ENCODE data around the gene PRR9.
"Not testable (repeated sequence)": the region's sequence is repeated elsewhere in the genome, so short reads cannot be mapped to it uniquely, and the experiment has no call there.

Gene PRR9

DNA sequence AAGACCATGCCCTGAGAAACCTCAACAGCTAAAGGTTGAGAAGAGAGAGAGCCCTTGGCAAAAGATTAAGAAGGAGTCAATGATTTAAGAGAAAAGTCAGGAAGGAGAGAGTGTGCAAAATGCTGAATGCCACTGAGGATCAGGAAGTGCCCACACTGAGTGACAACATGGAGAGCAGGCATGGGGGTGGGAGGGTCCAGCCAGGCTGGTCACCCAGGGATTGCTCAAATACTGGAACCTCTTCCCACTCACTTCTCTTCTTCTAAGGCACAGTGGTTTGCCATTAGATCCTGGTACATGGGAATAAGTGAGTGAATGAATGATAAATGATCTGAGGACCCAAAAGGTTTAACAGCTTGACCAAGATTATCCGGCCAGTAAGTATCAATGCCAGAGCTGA is 11.1 kb downstream of the PRR9 start:
- H3K27me3 ChIP-seq (ENCODE audit: control insufficient read depth in 2 of 2, insufficient read depth in 2 of 2, low read length in 2 of 2) = peaks cover 2 to 3% of the 10 kb centered on the region in 2 donors
- H3K27ac ChIP-seq (ENCODE audit: low read depth in 2 of 2, low read length in 2 of 2) = no peak overlapping the region
- no peaks in the 10 kb centered on the region for H3K36me3 ChIP-seq (ENCODE audit: control insufficient read depth in 2 of 2, insufficient read depth in 2 of 2, low read length in 2 of 2)
- peaks cover 0 to 8% of the 10 kb centered on the region in 2 donors for H3K4me1 ChIP-seq (ENCODE audit: control insufficient read depth in 2 of 2, insufficient read depth in 2 of 2, low read length in 2 of 2)
- no peak overlapping the region for H3K9ac ChIP-seq (ENCODE audit: low read depth in 1 of 2, low read length in 2 of 2)
- no peaks in the 10 kb centered on the region for H3K9me3 ChIP-seq (ENCODE audit: control insufficient read depth in 2 of 2, low read length in 2 of 2)
- H3K4me3 ChIP-seq (ENCODE audit: low read length in 2 of 2) = no peak overlapping the region

DNA sequence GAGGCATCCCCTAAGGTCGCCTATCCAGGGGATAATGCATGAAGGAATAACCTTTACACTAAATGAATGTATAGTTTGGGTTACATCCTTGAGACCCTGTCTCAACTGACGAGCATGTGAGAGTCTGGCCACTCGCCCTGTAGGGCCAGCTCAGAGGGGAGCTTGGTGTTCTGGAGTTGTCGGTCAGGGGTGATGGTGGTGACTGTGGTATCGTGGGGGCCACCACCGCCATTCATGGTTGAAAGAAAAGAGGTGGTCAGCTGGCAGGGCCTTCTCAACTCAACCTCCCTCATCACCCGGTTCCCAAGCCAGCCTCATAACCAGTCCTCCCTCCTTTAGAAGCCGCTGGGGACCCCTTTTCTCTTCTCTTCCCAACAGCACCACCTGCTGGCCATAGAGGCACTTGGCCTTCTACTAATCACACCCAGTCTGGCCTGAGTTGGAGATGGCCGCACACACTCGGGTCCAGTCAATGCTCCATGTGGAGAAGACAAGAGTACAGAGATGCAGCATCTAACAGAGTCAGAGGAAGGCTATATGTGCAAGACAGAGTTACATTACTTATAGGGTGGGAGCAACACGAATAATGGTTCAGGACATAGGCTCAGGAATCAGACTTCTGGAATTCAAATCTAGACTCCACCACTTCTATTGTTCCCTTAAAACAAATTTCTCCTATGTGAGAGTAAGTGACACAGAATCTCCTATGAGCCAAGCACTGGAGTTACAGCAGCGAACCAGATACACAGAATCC is 11.9 kb downstream of the PRR9 start:
- H3K9me3 ChIP-seq (ENCODE audit: control insufficient read depth in 2 of 2, low read length in 2 of 2); H3K27ac ChIP-seq (ENCODE audit: low read depth in 2 of 2, low read length in 2 of 2); H3K9ac ChIP-seq (ENCODE audit: low read depth in 1 of 2, low read length in 2 of 2); H3K4me3 ChIP-seq (ENCODE audit: low read length in 2 of 2); H3K36me3 ChIP-seq (ENCODE audit: control insufficient read depth in 2 of 2, insufficient read depth in 2 of 2, low read length in 2 of 2); H3K27me3 ChIP-seq (ENCODE audit: control insufficient read depth in 2 of 2, insufficient read depth in 2 of 2, low read length in 2 of 2): not testable (repeated sequence)
- H3K4me1 ChIP-seq (ENCODE audit: control insufficient read depth in 2 of 2, insufficient read depth in 2 of 2, low read length in 2 of 2) = peaks cover 0 to 10% of the 10 kb centered on the region in 2 donors

DNA sequence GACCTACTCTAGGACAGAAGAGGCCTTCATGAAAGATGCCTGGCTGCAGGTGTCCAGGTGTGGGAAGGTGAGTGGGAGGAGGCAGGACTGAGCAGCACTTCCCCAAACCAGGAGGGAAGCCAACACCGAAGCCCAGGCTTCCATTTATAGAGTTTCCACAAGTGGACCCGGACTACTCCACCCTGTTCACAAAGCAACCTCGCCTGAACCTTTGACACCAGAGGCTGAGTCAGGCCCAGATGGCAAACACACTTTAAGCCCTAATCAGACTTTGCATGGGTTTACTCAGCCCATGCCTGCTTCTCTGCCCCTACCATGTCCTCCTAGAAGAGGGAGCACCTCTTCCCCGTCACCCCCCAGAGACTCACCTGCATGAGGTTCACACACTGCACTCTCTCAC is 14.0 kb downstream of the PRR9 start:
- Histone ChIP-seq H3K36me3 (ENCODE audit: control insufficient read depth in 2 of 2, insufficient read depth in 2 of 2, low read length in 2 of 2) (no peaks in the 10 kb centered on the region), H3K27ac (ENCODE audit: low read depth in 2 of 2, low read length in 2 of 2) (peak overlapping the region in 1 of 2 donors; percentile 13), H3K27me3 (ENCODE audit: control insufficient read depth in 2 of 2, insufficient read depth in 2 of 2, low read length in 2 of 2) (peaks cover 0 to 2% of the 10 kb centered on the region in 2 donors), H3K4me1 (ENCODE audit: control insufficient read depth in 2 of 2, insufficient read depth in 2 of 2, low read length in 2 of 2) (peaks cover 0 to 10% of the 10 kb centered on the region in 2 donors), H3K9ac (ENCODE audit: low read depth in 1 of 2, low read length in 2 of 2) (no peak overlapping the region), H3K4me3 (ENCODE audit: low read length in 2 of 2) (no peak overlapping the region), H3K9me3 (ENCODE audit: control insufficient read depth in 2 of 2, low read length in 2 of 2) (no peaks in the 10 kb centered on the region)

DNA sequence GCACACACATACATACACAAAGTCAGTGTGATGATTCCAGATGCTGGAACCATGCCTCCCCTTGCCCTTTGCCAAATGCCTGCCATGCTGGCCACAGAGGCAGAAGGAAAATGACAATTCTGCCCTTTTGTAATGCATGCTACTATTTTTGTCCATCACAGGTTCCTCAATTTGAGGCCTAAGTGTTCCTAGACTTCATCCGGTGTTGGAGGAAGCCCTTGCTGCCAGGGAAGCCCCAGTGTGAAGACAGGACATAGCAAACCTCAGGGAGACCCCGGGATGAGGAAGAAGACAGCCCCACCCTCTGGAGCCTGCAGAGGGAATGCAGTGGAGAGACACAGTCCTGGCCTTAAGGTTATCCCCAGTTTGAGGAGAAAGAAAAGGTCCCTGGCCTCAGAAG is 14.4 kb downstream of the PRR9 start:
- no peaks in the 10 kb centered on the region for H3K36me3 ChIP-seq (ENCODE audit: control insufficient read depth in 2 of 2, insufficient read depth in 2 of 2, low read length in 2 of 2)
- H3K4me3 ChIP-seq (ENCODE audit: low read length in 2 of 2) = no peak overlapping the region
- H3K27me3 ChIP-seq (ENCODE audit: control insufficient read depth in 2 of 2, insufficient read depth in 2 of 2, low read length in 2 of 2) = peaks cover 0 to 2% of the 10 kb centered on the region in 2 donors
- H3K9me3 ChIP-seq (ENCODE audit: control insufficient read depth in 2 of 2, low read length in 2 of 2) = no peaks in the 10 kb centered on the region
- H3K27ac ChIP-seq (ENCODE audit: low read depth in 2 of 2, low read length in 2 of 2) = peak overlapping the region in 1 of 2 donors; percentile 13
- peaks cover 0 to 10% of the 10 kb centered on the region in 2 donors for H3K4me1 ChIP-seq (ENCODE audit: control insufficient read depth in 2 of 2, insufficient read depth in 2 of 2, low read length in 2 of 2)
- no peak overlapping the region for H3K9ac ChIP-seq (ENCODE audit: low read depth in 1 of 2, low read length in 2 of 2)

DNA sequence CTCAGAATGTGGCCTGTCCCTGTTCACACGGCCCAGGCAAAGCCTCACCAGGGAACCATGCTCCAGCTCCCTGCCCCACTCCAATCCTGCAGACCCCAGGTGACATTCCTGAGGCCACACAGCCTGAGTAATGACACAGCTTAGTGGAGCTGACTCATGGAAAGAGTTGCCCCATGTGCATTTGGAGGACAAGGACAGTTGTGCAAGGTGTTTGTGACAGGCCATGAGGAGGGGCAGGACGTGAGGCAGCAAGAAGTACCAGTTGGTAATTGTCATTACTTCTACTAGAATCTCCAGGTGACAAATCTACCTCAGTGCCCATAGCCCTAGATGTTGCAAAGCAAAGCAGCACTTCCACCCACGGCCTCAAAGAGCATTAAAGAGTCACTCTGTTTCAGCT is 15.2 kb downstream of the PRR9 start:
- H3K27me3 ChIP-seq (ENCODE audit: control insufficient read depth in 2 of 2, insufficient read depth in 2 of 2, low read length in 2 of 2) = peaks cover 0 to 2% of the 10 kb centered on the region in 2 donors

DNA sequence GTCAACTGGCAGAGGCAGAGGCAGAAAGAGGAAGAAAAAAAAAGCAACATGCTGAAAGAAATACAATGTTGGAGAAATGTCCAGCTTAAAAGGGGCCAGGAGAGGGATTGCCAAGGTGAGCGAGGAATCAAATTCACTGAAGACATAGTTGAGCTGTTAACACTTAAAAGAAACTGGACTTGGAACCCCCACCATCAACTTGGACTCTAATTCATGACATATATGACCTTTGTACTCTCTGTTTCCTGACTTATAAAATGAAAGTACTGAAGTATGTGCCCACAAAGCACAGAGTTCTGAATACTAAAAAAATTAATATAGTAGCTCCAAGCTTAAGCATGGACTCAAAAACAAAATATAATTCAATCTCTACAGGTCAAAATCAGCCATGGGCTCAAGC is 16.1 kb downstream of the PRR9 start:
- H3K27me3 ChIP-seq (ENCODE audit: control insufficient read depth in 2 of 2, insufficient read depth in 2 of 2, low read length in 2 of 2) = peaks cover 0 to 2% of the 10 kb centered on the region in 2 donors
- H3K9me3 ChIP-seq (ENCODE audit: control insufficient read depth in 2 of 2, low read length in 2 of 2) = no peaks in the 10 kb centered on the region
- H3K36me3 ChIP-seq (ENCODE audit: control insufficient read depth in 2 of 2, insufficient read depth in 2 of 2, low read length in 2 of 2) = no peaks in the 10 kb centered on the region
- H3K4me3 ChIP-seq (ENCODE audit: low read length in 2 of 2) = no peak overlapping the region
- no peak overlapping the region for H3K9ac ChIP-seq (ENCODE audit: low read depth in 1 of 2, low read length in 2 of 2)
- H3K27ac ChIP-seq (ENCODE audit: low read depth in 2 of 2, low read length in 2 of 2) = no peak overlapping the region
- peaks cover 0 to 10% of the 10 kb centered on the region in 2 donors for H3K4me1 ChIP-seq (ENCODE audit: control insufficient read depth in 2 of 2, insufficient read depth in 2 of 2, low read length in 2 of 2)

More for the DNA sequence above, 15.2 kb downstream of the PRR9 start:
- Histone ChIP-seq H3K9me3 (ENCODE audit: control insufficient read depth in 2 of 2, low read length in 2 of 2) (no peaks in the 10 kb centered on the region), H3K4me1 (ENCODE audit: control insufficient read depth in 2 of 2, insufficient read depth in 2 of 2, low read length in 2 of 2) (peaks cover 0 to 10% of the 10 kb centered on the region in 2 donors), H3K4me3 (ENCODE audit: low read length in 2 of 2) (no peak overlapping the region), H3K9ac (ENCODE audit: low read depth in 1 of 2, low read length in 2 of 2) (no peak overlapping the region), H3K36me3 (ENCODE audit: control insufficient read depth in 2 of 2, insufficient read depth in 2 of 2, low read length in 2 of 2) (no peaks in the 10 kb centered on the region), H3K27ac (ENCODE audit: low read depth in 2 of 2, low read length in 2 of 2) (no peak overlapping the region)

DNA sequence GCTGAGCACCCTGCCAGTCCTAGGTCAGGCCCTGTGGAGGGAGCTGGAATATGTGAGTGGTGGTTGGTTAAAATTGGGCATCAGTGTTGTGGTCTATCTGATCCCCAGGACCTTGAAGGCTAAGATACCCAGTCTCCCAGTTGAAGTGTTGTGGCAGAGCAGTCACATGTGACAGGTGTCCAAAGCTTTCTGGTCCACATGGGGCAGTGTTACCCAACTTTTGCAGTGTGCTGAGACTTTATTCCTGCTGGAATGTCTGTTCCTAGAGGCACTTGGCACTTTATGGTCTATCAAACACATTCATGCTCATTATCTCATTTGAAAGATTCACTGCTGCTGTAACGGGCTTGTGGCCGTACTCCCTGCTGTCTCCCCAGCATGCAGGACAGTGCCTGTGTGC is 21.1 kb downstream of the PRR9 start:
- Histone ChIP-seq H3K4me3 (ENCODE audit: low read length in 2 of 2) (no peak overlapping the region), H3K9me3 (ENCODE audit: control insufficient read depth in 2 of 2, low read length in 2 of 2) (no peaks in the 10 kb centered on the region), H3K4me1 (ENCODE audit: control insufficient read depth in 2 of 2, insufficient read depth in 2 of 2, low read length in 2 of 2) (peaks cover 0 to 2% of the 10 kb centered on the region in 2 donors), H3K27ac (ENCODE audit: low read depth in 2 of 2, low read length in 2 of 2) (no peak overlapping the region), H3K9ac (ENCODE audit: low read depth in 1 of 2, low read length in 2 of 2) (no peak overlapping the region), H3K27me3 (ENCODE audit: control insufficient read depth in 2 of 2, insufficient read depth in 2 of 2, low read length in 2 of 2) (no peaks in the 10 kb centered on the region), H3K36me3 (ENCODE audit: control insufficient read depth in 2 of 2, insufficient read depth in 2 of 2, low read length in 2 of 2) (no peaks in the 10 kb centered on the region)

DNA sequence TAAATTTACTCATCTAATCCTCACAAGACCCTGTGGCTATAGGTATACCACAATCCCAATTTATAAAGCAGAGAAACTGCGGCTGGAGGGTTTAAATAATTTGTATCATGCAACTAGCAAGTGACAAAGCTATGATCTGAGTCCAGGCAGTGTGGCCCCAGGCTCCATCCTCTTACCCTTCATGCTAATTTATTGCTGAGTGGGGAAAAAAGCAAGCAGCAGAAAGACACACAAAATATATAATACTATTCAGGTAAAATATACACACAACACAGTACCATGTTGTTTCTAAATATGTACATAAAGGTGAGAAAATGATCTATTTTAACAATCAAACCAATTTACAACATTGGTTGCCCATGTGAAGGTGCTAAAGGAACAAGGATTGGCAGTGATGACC is 24.8 kb downstream of the PRR9 start:
- Histone ChIP-seq H3K9ac (ENCODE audit: low read depth in 1 of 2, low read length in 2 of 2) (no peak overlapping the region), H3K27ac (ENCODE audit: low read depth in 2 of 2, low read length in 2 of 2) (no peak overlapping the region), H3K4me3 (ENCODE audit: low read length in 2 of 2) (no peak overlapping the region), H3K9me3 (ENCODE audit: control insufficient read depth in 2 of 2, low read length in 2 of 2) (no peaks in the 10 kb centered on the region), H3K4me1 (ENCODE audit: control insufficient read depth in 2 of 2, insufficient read depth in 2 of 2, low read length in 2 of 2) (no peaks in the 10 kb centered on the region), H3K27me3 (ENCODE audit: control insufficient read depth in 2 of 2, insufficient read depth in 2 of 2, low read length in 2 of 2) (peaks cover 0 to 2% of the 10 kb centered on the region in 2 donors), H3K36me3 (ENCODE audit: control insufficient read depth in 2 of 2, insufficient read depth in 2 of 2, low read length in 2 of 2) (no peaks in the 10 kb centered on the region)

DNA sequence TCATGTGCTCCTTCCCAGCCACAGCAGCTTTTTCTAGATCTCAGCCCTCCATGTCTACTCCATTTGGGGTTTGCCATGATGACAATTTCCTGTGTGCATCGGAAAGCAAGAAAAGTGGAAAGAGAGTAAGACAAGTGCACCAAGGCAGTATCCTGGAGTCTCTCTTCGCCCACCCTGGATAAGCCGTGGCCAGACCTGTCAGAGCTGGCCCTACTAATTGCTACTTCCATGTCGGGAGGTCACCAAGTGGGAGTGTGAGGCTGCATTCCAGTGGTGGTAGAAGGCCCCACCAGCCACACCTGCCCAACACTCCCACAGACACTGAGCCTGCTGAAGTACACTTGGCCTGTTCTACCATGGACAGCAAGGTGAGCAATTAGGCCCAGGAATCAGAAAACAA is 28.1 kb downstream of the PRR9 start:
- Histone ChIP-seq H3K36me3 (ENCODE audit: control insufficient read depth in 2 of 2, insufficient read depth in 2 of 2, low read length in 2 of 2) (no peaks in the 10 kb centered on the region), H3K27ac (ENCODE audit: low read depth in 2 of 2, low read length in 2 of 2) (no peak overlapping the region), H3K4me3 (ENCODE audit: low read length in 2 of 2) (no peak overlapping the region), H3K9ac (ENCODE audit: low read depth in 1 of 2, low read length in 2 of 2) (no peak overlapping the region), H3K27me3 (ENCODE audit: control insufficient read depth in 2 of 2, insufficient read depth in 2 of 2, low read length in 2 of 2) (peaks cover 2 to 3% of the 10 kb centered on the region in 2 donors), H3K4me1 (ENCODE audit: control insufficient read depth in 2 of 2, insufficient read depth in 2 of 2, low read length in 2 of 2) (no peaks in the 10 kb centered on the region), H3K9me3 (ENCODE audit: control insufficient read depth in 2 of 2, low read length in 2 of 2) (no peaks in the 10 kb centered on the region)

DNA sequence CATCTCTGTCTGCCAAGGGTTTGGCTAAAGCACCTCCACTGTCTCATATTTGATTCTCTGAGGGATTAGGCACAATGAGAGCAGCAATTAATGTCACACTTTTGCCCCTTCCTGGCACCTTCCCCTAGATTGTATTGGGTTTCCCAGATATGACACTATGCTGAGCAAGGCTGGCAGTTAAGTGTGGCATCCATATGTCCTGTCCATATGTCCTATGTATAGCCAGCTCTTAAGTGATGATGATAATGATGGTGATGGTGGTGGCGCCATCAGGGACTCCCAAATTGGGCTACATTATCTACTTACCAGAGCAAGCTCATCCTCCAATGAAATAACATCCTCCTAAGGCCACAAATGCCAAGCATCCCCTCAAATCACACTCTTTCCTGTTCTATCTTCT is 28.6 kb downstream of the PRR9 start:
- H3K4me3 ChIP-seq (ENCODE audit: low read length in 2 of 2) = no peak overlapping the region
- H3K27ac ChIP-seq (ENCODE audit: low read depth in 2 of 2, low read length in 2 of 2) = no peak overlapping the region
- H3K27me3 ChIP-seq (ENCODE audit: control insufficient read depth in 2 of 2, insufficient read depth in 2 of 2, low read length in 2 of 2) = peaks cover 2 to 3% of the 10 kb centered on the region in 2 donors
- H3K9ac ChIP-seq (ENCODE audit: low read depth in 1 of 2, low read length in 2 of 2) = no peak overlapping the region
- H3K4me1 ChIP-seq (ENCODE audit: control insufficient read depth in 2 of 2, insufficient read depth in 2 of 2, low read length in 2 of 2) = no peaks in the 10 kb centered on the region
- no peaks in the 10 kb centered on the region for H3K9me3 ChIP-seq (ENCODE audit: control insufficient read depth in 2 of 2, low read length in 2 of 2)
- no peaks in the 10 kb centered on the region for H3K36me3 ChIP-seq (ENCODE audit: control insufficient read depth in 2 of 2, insufficient read depth in 2 of 2, low read length in 2 of 2)
